GM19351 (cell line): Measurements from ENCODE around the gene GRM8.

Experiments
- ATAC-seq: cut with Tn5 transposase; IDR thresholded peaks from one replicate; pipeline ENCODE4 v1.9.1; 2021; ENCODE audit warnings: mild to moderate bottlenecking, moderate library complexity; ENCODE audit not compliant: unreplicated experiment

GRM8 gene

GRCh38 chr7:126760914-126761577 lies 491.7 kb downstream of the GRM8 start:
- peak; percentile 73 for ATAC-seq

DNA sequence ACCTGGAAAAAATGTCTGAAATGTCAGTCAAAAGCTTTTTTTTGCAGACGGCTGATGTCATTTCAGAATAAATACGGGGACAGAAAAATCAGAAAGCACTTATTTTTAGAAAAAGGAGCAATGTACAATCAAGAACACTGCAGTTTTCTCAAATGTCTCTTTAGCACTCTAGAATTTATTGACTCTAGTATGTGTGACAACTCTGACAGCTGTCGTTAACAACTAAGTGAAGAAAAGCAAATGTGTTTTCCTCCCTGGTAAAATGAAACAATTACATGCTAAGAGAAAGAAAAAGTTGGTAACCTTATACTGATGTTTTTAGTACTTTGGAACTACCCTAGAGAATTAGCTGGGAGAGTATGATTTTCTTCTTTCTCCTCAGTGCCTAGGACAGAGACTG lies 497.4 kb downstream of the GRM8 start:
- no peak for ATAC-seq

DNA sequence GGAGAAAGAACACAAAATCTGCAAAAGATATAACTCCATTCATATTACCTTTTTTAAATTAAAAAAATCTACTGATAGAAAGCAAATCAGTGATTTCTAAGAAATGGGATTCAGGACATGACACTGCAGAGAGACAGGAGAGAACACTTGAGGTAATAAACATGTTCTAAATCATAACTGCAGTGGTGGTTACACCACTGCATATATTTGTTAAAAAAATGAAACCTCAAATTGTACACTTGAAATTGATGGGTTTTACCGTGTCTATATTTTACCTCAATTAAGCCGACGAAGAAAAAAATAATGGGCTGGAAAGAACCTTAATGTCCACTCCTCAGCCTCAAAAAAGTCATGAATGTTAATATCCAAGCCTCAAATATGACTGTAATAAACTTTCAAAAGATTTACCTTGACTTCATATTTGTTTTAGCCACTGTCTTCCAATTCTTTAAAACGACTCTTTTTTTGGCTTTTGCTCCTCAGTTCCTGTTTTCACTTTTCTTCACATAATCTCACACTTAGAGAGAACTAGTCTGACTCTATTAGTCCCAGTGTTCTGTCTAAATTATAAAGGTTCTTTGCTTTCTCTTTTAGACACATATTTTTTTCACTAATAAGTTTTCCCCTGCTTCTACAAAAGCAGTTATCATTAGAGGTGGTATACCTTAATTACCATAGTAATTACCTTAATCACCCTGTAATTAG lies 502.4 kb downstream of the GRM8 start:
- ATAC-seq: peak; percentile 58

- ATAC-seq: no peak
These were observed 523.8 kb downstream of the GRM8 start for GRCh38 chr7:126728967-126729366.

- no peak for ATAC-seq
These were observed 524.8 kb downstream of the GRM8 start for GRCh38 chr7:126727930-126728391.

- no peak for ATAC-seq
These were observed 528.7 kb downstream of the GRM8 start for GRCh38 chr7:126723966-126724544.

- peak; percentile 89 for ATAC-seq
These were observed 532.5 kb downstream of the GRM8 start for GRCh38 chr7:126720232-126720631.

- ATAC-seq: no peak
These were observed 534.3 kb downstream of the GRM8 start for GRCh38 chr7:126718419-126718818.

DNA sequence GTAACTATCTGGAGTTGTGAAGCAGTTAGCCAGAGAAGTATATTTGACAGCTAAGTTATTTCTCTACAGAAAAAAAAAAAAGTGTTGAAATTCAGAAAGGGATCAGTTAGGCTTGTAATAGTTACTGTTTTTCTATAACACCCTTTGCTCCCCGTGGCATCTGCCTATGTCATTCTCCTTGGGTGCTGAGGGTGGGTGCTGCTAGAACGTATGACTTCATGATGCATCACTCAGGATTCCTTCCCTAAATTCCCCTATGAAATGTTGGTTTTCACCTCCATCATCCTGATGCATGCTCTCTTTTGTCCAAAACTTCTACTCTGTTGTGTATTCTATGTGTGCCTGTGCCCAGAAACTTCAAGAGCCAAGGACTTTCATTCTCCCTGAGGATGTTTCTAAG lies 536.4 kb downstream of the GRM8 start:
- ATAC-seq: no peak

GRCh38 chr7:126715076-126715475 lies 537.7 kb downstream of the GRM8 start:
- no peak for ATAC-seq

GRCh38 chr7:126702242-126703016 lies 550.3 kb downstream of the GRM8 start:
- ATAC-seq: peak; percentile 54

DNA sequence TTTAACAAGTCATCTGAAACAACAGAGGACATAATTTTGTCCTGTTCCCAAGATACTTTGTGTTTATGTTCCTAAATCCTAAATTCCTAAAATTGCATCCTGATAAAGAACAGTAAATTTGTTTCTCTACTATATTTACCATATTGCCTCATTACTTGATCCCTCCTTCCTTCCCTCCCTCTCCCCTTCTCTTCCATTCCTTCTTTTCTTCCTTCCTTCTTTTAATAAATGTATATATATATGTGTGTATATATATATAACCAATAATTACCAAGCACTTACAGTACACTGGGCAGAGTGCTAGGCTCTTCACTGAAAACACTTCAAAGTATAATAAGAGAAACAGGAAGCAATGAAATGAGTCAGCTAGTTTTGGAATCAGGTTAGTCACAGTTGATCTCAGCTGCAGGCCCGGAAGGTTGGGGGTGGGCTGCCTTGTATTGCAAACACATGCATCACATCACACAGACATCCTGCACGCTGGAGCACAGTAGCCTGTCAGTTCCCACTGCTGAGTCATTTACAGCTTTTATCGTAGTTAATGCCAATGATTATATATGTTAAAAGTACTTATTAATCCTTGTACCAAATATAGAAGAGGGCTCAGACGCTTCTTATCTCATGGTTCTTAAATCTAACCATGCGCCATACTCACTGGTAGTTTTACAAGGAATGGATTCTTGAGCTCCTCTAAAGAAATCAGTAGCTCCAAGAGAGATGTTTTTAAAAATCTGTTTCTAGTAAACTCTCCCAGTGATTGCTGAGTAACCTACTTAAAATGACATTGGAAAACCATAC lies 551.7 kb downstream of the GRM8 start:
- peak; percentile 84 for ATAC-seq

DNA sequence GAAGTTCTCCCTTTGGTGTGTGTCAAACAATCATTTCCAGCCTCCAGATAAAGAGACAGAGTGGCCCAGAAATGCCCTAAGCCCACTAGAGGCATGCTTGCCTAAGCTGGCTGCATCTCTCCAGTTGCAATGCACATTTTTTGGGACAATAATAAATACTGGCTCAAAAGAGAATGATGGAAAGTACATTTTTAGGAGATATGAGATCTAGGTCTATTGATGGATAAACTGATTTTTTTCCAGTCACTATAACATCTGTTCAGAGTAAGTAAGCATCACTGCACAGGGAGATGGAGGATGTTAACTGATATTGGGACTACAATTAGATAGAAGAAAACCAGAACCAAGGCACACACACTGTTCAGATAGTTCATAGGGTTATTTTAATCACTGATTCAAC lies 553.0 kb downstream of the GRM8 start:
- ATAC-seq: no peak

GRCh38 chr7:126698909-126699308 lies 553.8 kb downstream of the GRM8 start:
- no peak for ATAC-seq

GRCh38 chr7:126698446-126698845 lies 554.3 kb downstream of the GRM8 start:
- no peak for ATAC-seq

DNA sequence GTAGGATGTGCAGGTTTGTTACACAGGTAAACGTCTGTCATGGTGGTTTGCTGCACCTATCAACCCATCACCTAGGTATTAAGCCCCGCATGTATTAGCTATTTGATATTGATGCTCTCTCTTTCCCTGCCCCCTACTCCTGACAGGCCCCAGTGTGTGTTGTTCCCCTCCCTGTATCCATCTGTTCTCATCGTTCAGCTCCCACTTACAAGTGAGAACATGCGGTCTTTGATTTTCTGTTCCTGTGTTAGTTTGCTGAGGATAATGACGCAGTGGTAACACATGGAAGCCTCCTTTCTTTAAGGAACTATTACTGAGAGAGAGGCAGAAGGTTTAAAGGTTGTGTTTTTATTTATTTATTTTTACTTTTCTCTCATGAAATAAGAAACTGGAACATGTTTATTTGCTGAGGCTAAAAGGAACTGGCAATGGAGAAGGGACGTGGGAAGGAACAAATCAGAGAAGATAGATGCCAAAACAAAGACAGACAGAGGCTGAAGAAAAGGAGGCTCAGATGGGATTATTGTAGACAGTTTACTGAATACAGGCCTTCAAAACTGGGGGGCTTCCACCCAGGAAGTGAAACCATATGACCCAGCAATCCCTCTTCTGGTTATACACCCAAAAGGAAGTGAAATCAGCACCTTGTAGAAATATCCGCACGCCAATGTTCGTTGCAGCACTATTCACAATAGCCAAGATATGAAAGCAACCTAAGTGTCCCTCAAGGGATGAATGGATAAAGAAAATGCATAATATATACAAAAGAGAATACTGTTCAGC lies 556.3 kb downstream of the GRM8 start:
- peak; percentile 38 for ATAC-seq

GRCh38 chr7:126690848-126691751 lies 561.6 kb downstream of the GRM8 start:
- no peak for ATAC-seq

GRCh38 chr7:126690104-126690503 lies 562.6 kb downstream of the GRM8 start:
- ATAC-seq: no peak

DNA sequence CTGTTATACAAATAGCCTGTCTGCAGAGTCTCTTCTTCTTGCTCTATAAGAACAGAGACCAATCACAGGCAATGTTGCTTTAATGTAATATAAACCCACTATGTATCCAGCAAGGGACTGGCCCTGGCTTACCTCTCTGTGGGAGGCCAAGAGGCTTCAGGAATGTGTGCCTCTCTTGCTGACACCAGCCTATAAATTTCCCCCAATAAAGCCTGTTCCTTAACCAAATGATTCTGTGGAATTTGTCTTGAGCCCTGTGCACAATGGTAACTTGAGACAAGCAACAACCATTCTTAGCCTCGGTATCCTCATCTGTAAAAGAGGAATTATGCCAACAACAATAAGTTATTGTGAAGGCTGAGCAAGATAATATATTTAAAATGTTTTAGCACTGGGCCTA lies 563.7 kb downstream of the GRM8 start:
- no peak for ATAC-seq
